ENCODE results near the gene TMEM8B. TPM values are rescaled to one million over a fixed set of nuclear protein-coding genes. Genes with fewer than 3 reads are reported as not detected.

Gene TMEM8B
- total and polyA plus RNA-seq, 7 donors, result 3.5 to 12.5 (median 7.1) TPM

GRCh38 chr9:35898337-35898736 is 69.3 kb downstream of the TMEM8B start:
- Histone ChIP-seq H3K36me3 (no peaks in the 10 kb centered on the region), H3K9me3 (no peaks in the 10 kb centered on the region), H3K27ac (no peak overlapping the region), H3K4me3 (no peak overlapping the region), H3K4me1 (peaks cover 0 to 3% (median 2%) of the 10 kb centered on the region in 4 donors), H3K27me3 (no peaks in the 10 kb centered on the region)
- TF ChIP-seq EP300 (IDR thresholded peaks at IDR 0.05) (no peak), POLR2A (IDR thresholded peaks at IDR 0.05) (no peak), POLR2AphosphoS5 (IDR thresholded peaks at IDR 0.05) (no peak)
- TF ChIP-seq, protein P1, sequence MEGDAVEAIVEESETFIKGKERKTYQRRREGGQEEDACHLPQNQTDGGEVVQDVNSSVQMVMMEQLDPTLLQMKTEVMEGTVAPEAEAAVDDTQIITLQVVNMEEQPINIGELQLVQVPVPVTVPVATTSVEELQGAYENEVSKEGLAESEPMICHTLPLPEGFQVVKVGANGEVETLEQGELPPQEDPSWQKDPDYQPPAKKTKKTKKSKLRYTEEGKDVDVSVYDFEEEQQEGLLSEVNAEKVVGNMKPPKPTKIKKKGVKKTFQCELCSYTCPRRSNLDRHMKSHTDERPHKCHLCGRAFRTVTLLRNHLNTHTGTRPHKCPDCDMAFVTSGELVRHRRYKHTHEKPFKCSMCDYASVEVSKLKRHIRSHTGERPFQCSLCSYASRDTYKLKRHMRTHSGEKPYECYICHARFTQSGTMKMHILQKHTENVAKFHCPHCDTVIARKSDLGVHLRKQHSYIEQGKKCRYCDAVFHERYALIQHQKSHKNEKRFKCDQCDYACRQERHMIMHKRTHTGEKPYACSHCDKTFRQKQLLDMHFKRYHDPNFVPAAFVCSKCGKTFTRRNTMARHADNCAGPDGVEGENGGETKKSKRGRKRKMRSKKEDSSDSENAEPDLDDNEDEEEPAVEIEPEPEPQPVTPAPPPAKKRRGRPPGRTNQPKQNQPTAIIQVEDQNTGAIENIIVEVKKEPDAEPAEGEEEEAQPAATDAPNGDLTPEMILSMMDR (IDR thresholded peaks at IDR 0.05), result no peak
- DNase-seq, result no peak
- intact Hi-C loops (cut with DNase I), result no loop called here

DNA sequence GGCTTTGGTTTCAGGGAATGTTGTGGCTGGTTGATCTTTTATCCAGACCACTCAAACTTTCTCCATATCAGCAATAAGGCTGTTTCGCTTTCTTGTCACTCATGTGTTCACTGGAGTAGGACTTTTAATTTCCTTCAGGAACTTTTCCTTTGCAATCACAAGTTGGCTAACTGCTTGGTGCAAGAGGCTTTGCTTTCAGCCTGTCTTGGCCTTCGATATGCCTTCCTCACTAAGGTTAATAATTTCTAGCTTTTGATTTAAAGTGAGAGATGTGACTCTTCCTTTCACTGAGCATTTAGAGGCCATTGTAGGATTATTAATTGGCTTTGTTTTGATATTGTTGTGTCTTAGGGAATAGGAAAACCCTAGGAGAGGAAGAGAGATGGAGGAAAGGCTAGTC is 70.0 kb downstream of the TMEM8B start:
- no peak overlapping the region for H3K4me3 ChIP-seq
- no peaks in the 10 kb centered on the region for H3K9me3 ChIP-seq
- H3K27me3 ChIP-seq, result no peaks in the 10 kb centered on the region
- peaks cover 0 to 8% (median 3%) of the 10 kb centered on the region in 4 donors for H3K4me1 ChIP-seq
- WGBS, 2 donors, result 50 to 76% methylated on average over 2 of the region's 2 CpGs
- intact Hi-C loops (cut with DNase I), result no loop called here
- H3K36me3 ChIP-seq, result no peaks in the 10 kb centered on the region
- DNase-seq, result no peak
- H3K27ac ChIP-seq, result no peak overlapping the region
- no peak for TF ChIP-seq EP300 (IDR thresholded peaks at IDR 0.05)
- TF ChIP-seq, protein P1 (IDR thresholded peaks at IDR 0.05), result no peak
- no peak for TF ChIP-seq POLR2AphosphoS5 (IDR thresholded peaks at IDR 0.05)
- no peak for TF ChIP-seq POLR2A (IDR thresholded peaks at IDR 0.05)

DNA sequence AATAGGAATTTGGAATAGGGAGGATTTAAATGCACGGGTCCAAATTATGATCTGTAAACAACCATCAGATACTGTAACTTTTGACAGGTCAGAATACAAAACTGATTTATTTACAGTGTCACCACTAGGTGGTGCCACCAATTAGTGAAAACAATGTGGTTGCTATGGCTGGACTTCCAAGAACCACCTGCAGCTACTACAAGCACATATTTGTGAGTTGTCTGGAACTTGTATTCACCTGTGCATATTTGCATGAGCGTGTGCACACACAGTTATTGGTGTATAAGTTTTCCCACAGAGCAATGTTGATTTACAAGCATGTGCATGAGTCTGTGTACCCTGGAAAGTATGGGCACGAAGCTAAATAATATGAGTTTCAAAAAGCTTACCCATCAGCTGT is 74.0 kb downstream of the TMEM8B start:
- intact Hi-C loops (cut with DNase I), result loop anchor here (1.0 kb wide), 1 partner anchor 42 kb away; no protein-coding TSS in a partner anchor

GRCh38 chr9:35904338-35904737 is 75.3 kb downstream of the TMEM8B start:
- H3K27ac ChIP-seq, result peak overlapping the region; percentile 93 to 97 (median 94)
- intact Hi-C loops (cut with DNase I), result no loop called here
- WGBS, 2 donors, result 78 to 79% methylated on average over 8 of the region's 8 CpGs
- DNase-seq, result no peak
- H3K4me1 ChIP-seq, result peaks cover 0 to 62% (median 56%) of the 10 kb centered on the region in 4 donors
- H3K36me3 ChIP-seq, result no peaks in the 10 kb centered on the region
- TF ChIP-seq, protein P1 (IDR thresholded peaks at IDR 0.05), result no peak
- TF ChIP-seq EP300 (IDR thresholded peaks at IDR 0.05), result no peak
- TF ChIP-seq POLR2A (IDR thresholded peaks at IDR 0.05), result no peak
- no peak for TF ChIP-seq POLR2AphosphoS5 (IDR thresholded peaks at IDR 0.05)
- H3K27me3 ChIP-seq, result no peaks in the 10 kb centered on the region
- no peak overlapping the region for H3K4me3 ChIP-seq
- no peaks in the 10 kb centered on the region for H3K9me3 ChIP-seq

More for the DNA sequence above, 74.0 kb downstream of the TMEM8B start:
- Histone ChIP-seq H3K27ac (no peak overlapping the region), H3K9me3 (no peaks in the 10 kb centered on the region), H3K4me1 (peaks cover 0 to 49% (median 43%) of the 10 kb centered on the region in 4 donors), H3K4me3 (no peak overlapping the region), H3K27me3 (no peaks in the 10 kb centered on the region), H3K36me3 (no peaks in the 10 kb centered on the region)
- TF ChIP-seq POLR2AphosphoS5 (IDR thresholded peaks at IDR 0.05), result no peak
- TF ChIP-seq, protein P1 (IDR thresholded peaks at IDR 0.05), result peak; percentile 43 to 82 (median 61)
- DNase-seq, result no peak
- WGBS, 2 donors, result 18 to 34% methylated on average over 3 of the region's 3 CpGs

Measured in sigmoid colon (tissue), 7 donors.